Kidney (tissue), 14 donors: Measurements from ENCODE around the gene ZNF618. TPM values are rescaled to one million over a fixed set of nuclear protein-coding genes. Genes with fewer than 3 reads are reported as not detected.

Experiments used
- DNase-seq, 5 donors: peaks; one replicate each; pipeline ENCODE4 v3.0.0-alpha.2; 2013 to 2020
- FAIRE-seq: peaks from 2 replicates; lab custom pipeline; 2012; peaks lifted over from hg19 to GRCh38; lab: Jason Lieb, UNC
- H3K27ac ChIP-seq, 2 donors: one replicate each; pipeline ENCODE4 v1.7.0; 2013; ENCODE audit warnings: low read depth in 2 of 2, low read length in 2 of 2, inconsistent platforms in 1 of 2
- H3K27me3 ChIP-seq: one replicate; pipeline ENCODE4 v1.7.1; 2013; ENCODE audit warnings: low read length, inconsistent platforms; ENCODE audit not compliant: control insufficient read depth, insufficient read depth
- H3K36me3 ChIP-seq, 3 donors: one replicate each; pipeline versions ENCODE4 v1.7.0 to v1.7.1; 2013; ENCODE audit warnings: low read length in 3 of 3, control low read depth in 1 of 3, inconsistent platforms in 1 of 3; ENCODE audit not compliant: insufficient read depth in 3 of 3, control insufficient read depth in 2 of 3
- H3K4me1 ChIP-seq, 3 donors: one replicate each; pipeline versions ENCODE4 v1.7.0 to v1.7.1; 2013; ENCODE audit warnings: low read length in 3 of 3, inconsistent platforms in 1 of 3, low read depth in 1 of 3; ENCODE audit not compliant: control insufficient read depth in 2 of 3, insufficient read depth in 2 of 3
- H3K4me3 ChIP-seq, 3 donors: one replicate each; pipeline versions ENCODE4 v1.7.0 to v1.8.1; 2013; ENCODE audit warnings: low read length in 3 of 3, control low read depth in 1 of 3, inconsistent platforms in 1 of 3
- H3K9ac ChIP-seq, 3 donors: one replicate each; pipeline versions ENCODE4 v1.7.0 to v1.7.1; 2013; ENCODE audit warnings: low read length in 3 of 3, control low read depth in 1 of 3, inconsistent platforms in 1 of 3
- H3K9me3 ChIP-seq, 3 donors: one replicate each; pipeline versions ENCODE4 v1.7.0 to v1.7.1; 2013; ENCODE audit warnings: low read length in 3 of 3, control low read depth in 1 of 3, inconsistent platforms in 1 of 3; ENCODE audit not compliant: control insufficient read depth in 2 of 3, insufficient read depth in 1 of 3
- CTCF ChIP-seq: IDR thresholded peaks from 3 replicates; pipeline ENCODE4 v1.5.1; 2012; ENCODE audit warnings: mild to moderate bottlenecking, moderate library complexity, borderline replicate concordance; ENCODE audit not compliant: insufficient read depth; ENCODE audit errors: extremely low read depth
- intact Hi-C: fragments of 100-400 bp; cut with DNase I; formaldehyde crosslinking; loops from one replicate; pipeline ENCODE4 v1.11.1; 2022
- polyA plus RNA-seq: library from polyadenylated mRNA; stranded (reverse); fragments of 350-450 nt; fragmentation: Illumina TruSeq; extraction: RNeasy Lipid Tissue Mini Kit (QIAGEN cat#74804); gene quantifications from one replicate; pipeline ENCODE4 v1.2.3, GENCODE V29; 2014; ENCODE audit warnings: low read depth, low replicate concordance; ENCODE audit not compliant: insufficient read depth
- total RNA-seq: library from RNA; stranded (reverse); fragmentation: NEBNext Ultra II Directional; extraction: Animal tissue kit (Norgen Biotek cat#: 25700); gene quantifications from one replicate; pipeline ENCODE4 v1.2.1, GENCODE V29; 2021
- donor health status: control.
- donor health status: control.
- donor health status: control.
- donor health status: control.
- donor health status: control.
- donor health status: DM: yes; HTN: yes; CAD: no.
- donor health status: Normal renal cell carcinoma (clear cell type).

The ZNF618 gene
- total and polyA plus RNA-seq, 2 donors from 2014 or later, result 5.6 to 31.9 TPM

GRCh38 chr9:113986931-113987330 lies 110.8 kb downstream of the ZNF618 start:
- H3K27me3 ChIP-seq, result no peaks in the 10 kb centered on the region
- H3K9ac ChIP-seq, result no peak overlapping the region
- intact Hi-C loops, result no loop called here
- H3K36me3 ChIP-seq, result peaks cover 0 to 41% (median 23%) of the 10 kb centered on the region in 3 donors
- H3K4me3 ChIP-seq, result no peak overlapping the region
- TF ChIP-seq CTCF, result no peak
- no peak for FAIRE-seq
- DNase-seq, result no peak
- H3K4me1 ChIP-seq, result peaks cover 0 to 16% (median 12%) of the 10 kb centered on the region in 3 donors
- H3K27ac ChIP-seq, result no peak overlapping the region
- H3K9me3 ChIP-seq, result no peaks in the 10 kb centered on the region

GRCh38 chr9:113987526-113987925 lies 111.4 kb downstream of the ZNF618 start:
- Histone ChIP-seq H3K36me3 (peaks cover 0 to 41% (median 23%) of the 10 kb centered on the region in 3 donors), H3K27ac (no peak overlapping the region), H3K9me3 (no peaks in the 10 kb centered on the region), H3K9ac (no peak overlapping the region), H3K4me3 (no peak overlapping the region), H3K4me1 (peaks cover 0 to 18% (median 16%) of the 10 kb centered on the region in 3 donors), H3K27me3 (no peaks in the 10 kb centered on the region)
- TF ChIP-seq CTCF, result no peak
- intact Hi-C loops, result no loop called here
- DNase-seq (no peak), FAIRE-seq (no peak)

GRCh38 chr9:113988385-113989016 lies 112.4 kb downstream of the ZNF618 start:
- Histone ChIP-seq H3K4me1 (peaks cover 0 to 27% (median 21%) of the 10 kb centered on the region in 3 donors), H3K4me3 (no peak overlapping the region), H3K9ac (no peak overlapping the region), H3K27me3 (no peaks in the 10 kb centered on the region), H3K36me3 (peaks cover 0 to 41% (median 23%) of the 10 kb centered on the region in 3 donors), H3K27ac (no peak overlapping the region), H3K9me3 (no peaks in the 10 kb centered on the region)
- no peak for TF ChIP-seq CTCF
- DNase-seq (no peak), FAIRE-seq (no peak)
- intact Hi-C loops, result no loop called here
